Left lung (tissue), 10 donors: ENCODE data around the gene ITGA3. TPM values are rescaled to one million over a fixed set of nuclear protein-coding genes. Genes with fewer than 3 reads are reported as not detected.

Experiments
- ATAC-seq: fragments of 200-7000 bp; cut with Tn5 transposase; one replicate; pipeline ENCODE4 v1.9.1; 2020; ENCODE audit warnings: moderate library complexity
- DNase-seq, 4 donors: peaks; one replicate each; pipeline ENCODE4 v3.0.0-alpha.2; 2013 to 2020
- H3K27ac ChIP-seq, 2 donors: fragments of 200-600 bp; sonication (generic) in 1 of 2; one replicate each; pipeline versions ENCODE4 v1.5.0 to v1.8.0; 2020 to 2021
- H3K27me3 ChIP-seq, 2 donors: fragments of 200-600 bp; sonication (generic) in 1 of 2; one replicate each; pipeline versions ENCODE4 v1.5.0 to v1.8.0; 2020 to 2021
- H3K36me3 ChIP-seq, 2 donors: fragments of 200-600 bp; sonication (generic) in 1 of 2; one replicate each; pipeline versions ENCODE4 v1.5.0 to v1.8.0; 2020 to 2021
- H3K4me1 ChIP-seq, 2 donors: fragments of 200-600 bp; one replicate each; pipeline ENCODE4 v1.8.0; 2021
- H3K4me3 ChIP-seq, 2 donors: fragments of 200-600 bp; sonication (generic) in 1 of 2; one replicate each; pipeline versions ENCODE4 v1.5.0 to v1.8.0; 2020 to 2021; ENCODE audit warnings: mild to moderate bottlenecking in 1 of 2
- H3K9me3 ChIP-seq, 2 donors: fragments of 200-600 bp; sonication (generic) in 1 of 2; one replicate each; pipeline versions ENCODE4 v1.5.0 to v1.8.0; 2020 to 2021
- CTCF ChIP-seq, 2 donors: fragments of 200-600 bp; sonication (generic) in 1 of 2; IDR thresholded peaks; one replicate each; pipeline versions ENCODE4 v1.5.0 to v1.8.0; 2021; ENCODE audit warnings: antibody characterized with exemption in 2 of 2
- intact Hi-C, 2 donors: fragments of 100-400 bp; cut with DNase I; formaldehyde crosslinking; loops; one replicate each; pipeline versions ENCODE4 v1.11.2 to v1.14.2; 2022
- polyA plus RNA-seq, 6 donors: library from polyadenylated mRNA; unstranded; fragments of 120-200 nt; gene quantifications; one replicate each; pipeline ENCODE4 v1.2.1, GENCODE V29; 2013; ENCODE audit not compliant: insufficient read length in 6 of 6
- total RNA-seq, 2 donors: library from RNA; stranded (reverse); fragmentation: NEBNext Ultra II Directional; extraction: Animal tissue kit (Norgen Biotek cat#: 25700); gene quantifications; one replicate each; pipeline ENCODE4 v1.2.1, GENCODE V29; 2021
- donor health status: DM: no; HTN: yes; CAD: no.
- donor health status: DM: no; HTN: no; CAD: no.

The ITGA3 gene
- total and polyA plus RNA-seq, 8 donors, result 43.0 to 311 (median 56.5) TPM

- no peak for TF ChIP-seq CTCF (IDR thresholded peaks at IDR 0.05)
- no peak for ATAC-seq
- intact Hi-C loops, result no loop called here
- Histone ChIP-seq H3K4me3 (no peak overlapping the region), H3K27me3 (no peaks in the 10 kb centered on the region), H3K4me1 (no peaks in the 10 kb centered on the region), H3K36me3 (peaks cover 0 to 83% of the 10 kb centered on the region in 2 donors), H3K9me3 (no peaks in the 10 kb centered on the region), H3K27ac (no peak overlapping the region)
- no peak for DNase-seq
These were observed 24.2 kb downstream of the ITGA3 start for GRCh38 chr17:50080096-50080480.

GRCh38 chr17:50080827-50081226 lies 24.9 kb downstream of the ITGA3 start:
- peaks cover 0 to 79% of the 10 kb centered on the region in 2 donors for H3K36me3 ChIP-seq
- TF ChIP-seq CTCF (IDR thresholded peaks at IDR 0.05), result no peak
- no peaks in the 10 kb centered on the region for H3K9me3 ChIP-seq
- H3K27me3 ChIP-seq, result no peaks in the 10 kb centered on the region
- H3K4me3 ChIP-seq, result no peak overlapping the region
- ATAC-seq (no peak), DNase-seq (no peak)
- no peak overlapping the region for H3K27ac ChIP-seq
- no peaks in the 10 kb centered on the region for H3K4me1 ChIP-seq
- intact Hi-C loops, result no loop called here

- no peak for TF ChIP-seq CTCF (IDR thresholded peaks at IDR 0.05)
- no peak overlapping the region for H3K27ac ChIP-seq
- H3K4me3 ChIP-seq, result no peak overlapping the region
- no peak for ATAC-seq
- H3K9me3 ChIP-seq, result no peaks in the 10 kb centered on the region
- peaks cover 0 to 72% of the 10 kb centered on the region in 2 donors for H3K36me3 ChIP-seq
- intact Hi-C loops, result no loop called here
- no peak for DNase-seq
- H3K27me3 ChIP-seq, result no peaks in the 10 kb centered on the region
- no peaks in the 10 kb centered on the region for H3K4me1 ChIP-seq
These were observed 25.8 kb downstream of the ITGA3 start for GRCh38 chr17:50081757-50082156.

GRCh38 chr17:50087246-50087911 lies 31.5 kb downstream of the ITGA3 start:
- DNase-seq (peak in 3 of 4 donors; percentile 65 to 77 (median 69)), ATAC-seq (peak; percentile 84)
- no peak overlapping the region for H3K4me3 ChIP-seq
- peaks cover 0 to 61% of the 10 kb centered on the region in 2 donors for H3K36me3 ChIP-seq
- H3K27ac ChIP-seq, result no peak overlapping the region
- no peaks in the 10 kb centered on the region for H3K4me1 ChIP-seq
- no peaks in the 10 kb centered on the region for H3K9me3 ChIP-seq
- H3K27me3 ChIP-seq, result no peaks in the 10 kb centered on the region
- intact Hi-C loops, result loop anchor here in 1 of 2 donors (2.0 kb wide), 1 partner anchor 61 kb away; no protein-coding TSS in a partner anchor
- peak; percentile 97 to 98 for TF ChIP-seq CTCF (IDR thresholded peaks at IDR 0.05)

- DNase-seq, result no peak
- H3K4me3 ChIP-seq, result no peak overlapping the region
- no peak for TF ChIP-seq CTCF (IDR thresholded peaks at IDR 0.05)
- intact Hi-C loops, result loop anchor here in 1 of 2 donors (2.0 kb wide), 1 partner anchor 61 kb away; no protein-coding TSS in a partner anchor
- no peaks in the 10 kb centered on the region for H3K9me3 ChIP-seq
- H3K27me3 ChIP-seq, result no peaks in the 10 kb centered on the region
- no peaks in the 10 kb centered on the region for H3K4me1 ChIP-seq
- ATAC-seq, result no peak
- H3K27ac ChIP-seq, result no peak overlapping the region
- peaks cover 0 to 56% of the 10 kb centered on the region in 2 donors for H3K36me3 ChIP-seq
These were observed 32.0 kb downstream of the ITGA3 start for GRCh38 chr17:50087912-50088405.
